ENCODE data around the gene FLACC1.

DNA sequence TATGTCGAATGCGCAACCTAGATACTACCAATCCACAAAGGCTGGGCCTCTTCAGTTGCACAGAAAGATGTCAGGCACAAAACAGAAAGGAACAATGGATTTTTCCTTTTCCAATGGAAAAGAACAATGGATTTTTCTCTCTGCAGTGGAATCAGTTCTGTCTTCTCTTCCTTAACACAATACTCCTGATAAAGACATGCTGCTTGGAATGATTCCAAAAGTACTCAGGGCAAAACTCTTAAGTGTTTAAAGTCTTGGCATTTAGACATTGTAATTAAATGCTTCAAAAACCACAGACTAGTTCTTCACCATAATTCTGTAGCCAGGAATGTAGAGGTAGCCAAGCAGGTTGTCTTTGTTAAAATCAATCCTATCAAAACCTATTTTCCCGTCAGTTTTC is 46.7 kb upstream of the FLACC1 start:
- TF ChIP-seq ZFP30 (CRISPR knock-in tag; IDR thresholded peaks at IDR 0.05) (no peak), ARNTL (CRISPR knock-in tag; IDR thresholded peaks at IDR 0.05; ENCODE audit: borderline replicate concordance, low read depth) (no peak), ESRRG (CRISPR knock-in tag; IDR thresholded peaks at IDR 0.05) (no peak), ISL1 (CRISPR knock-in tag; IDR thresholded peaks at IDR 0.05) (peak; percentile 88), OSR1 (CRISPR knock-in tag; IDR thresholded peaks at IDR 0.05) (no peak)
- TF ChIP-seq, protein P1, sequence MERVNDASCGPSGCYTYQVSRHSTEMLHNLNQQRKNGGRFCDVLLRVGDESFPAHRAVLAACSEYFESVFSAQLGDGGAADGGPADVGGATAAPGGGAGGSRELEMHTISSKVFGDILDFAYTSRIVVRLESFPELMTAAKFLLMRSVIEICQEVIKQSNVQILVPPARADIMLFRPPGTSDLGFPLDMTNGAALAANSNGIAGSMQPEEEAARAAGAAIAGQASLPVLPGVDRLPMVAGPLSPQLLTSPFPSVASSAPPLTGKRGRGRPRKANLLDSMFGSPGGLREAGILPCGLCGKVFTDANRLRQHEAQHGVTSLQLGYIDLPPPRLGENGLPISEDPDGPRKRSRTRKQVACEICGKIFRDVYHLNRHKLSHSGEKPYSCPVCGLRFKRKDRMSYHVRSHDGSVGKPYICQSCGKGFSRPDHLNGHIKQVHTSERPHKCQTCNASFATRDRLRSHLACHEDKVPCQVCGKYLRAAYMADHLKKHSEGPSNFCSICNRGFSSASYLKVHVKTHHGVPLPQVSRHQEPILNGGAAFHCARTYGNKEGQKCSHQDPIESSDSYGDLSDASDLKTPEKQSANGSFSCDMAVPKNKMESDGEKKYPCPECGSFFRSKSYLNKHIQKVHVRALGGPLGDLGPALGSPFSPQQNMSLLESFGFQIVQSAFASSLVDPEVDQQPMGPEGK (CRISPR knock-in tag; IDR thresholded peaks at IDR 0.05; ENCODE audit: borderline replicate concordance): no peak
- TF ChIP-seq, protein P2, sequence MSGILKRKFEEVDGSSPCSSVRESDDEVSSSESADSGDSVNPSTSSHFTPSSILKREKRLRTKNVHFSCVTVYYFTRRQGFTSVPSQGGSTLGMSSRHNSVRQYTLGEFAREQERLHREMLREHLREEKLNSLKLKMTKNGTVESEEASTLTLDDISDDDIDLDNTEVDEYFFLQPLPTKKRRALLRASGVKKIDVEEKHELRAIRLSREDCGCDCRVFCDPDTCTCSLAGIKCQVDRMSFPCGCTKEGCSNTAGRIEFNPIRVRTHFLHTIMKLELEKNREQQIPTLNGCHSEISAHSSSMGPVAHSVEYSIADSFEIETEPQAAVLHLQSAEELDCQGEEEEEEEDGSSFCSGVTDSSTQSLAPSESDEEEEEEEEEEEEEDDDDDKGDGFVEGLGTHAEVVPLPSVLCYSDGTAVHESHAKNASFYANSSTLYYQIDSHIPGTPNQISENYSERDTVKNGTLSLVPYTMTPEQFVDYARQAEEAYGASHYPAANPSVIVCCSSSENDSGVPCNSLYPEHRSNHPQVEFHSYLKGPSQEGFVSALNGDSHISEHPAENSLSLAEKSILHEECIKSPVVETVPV (CRISPR knock-in tag; IDR thresholded peaks at IDR 0.05): no peak

Measured in SK-N-SH treated with all-trans-retinoic acid at 6 μM for 48 hours (cell line).